ENCODE measurements around the gene DBH.
A peak's percentile ranks its signal among the peaks of the same experiment; 100 is the strongest.

The DBH gene

GRCh38 chr9:133641861-133642595 lies 5.9 kb downstream of the DBH start:
- TF ChIP-seq CEBPB (IDR thresholded peaks at IDR 0.05) (no peak), REST (IDR thresholded peaks at IDR 0.05; ENCODE audit: low read depth) (peak; percentile 41; the same call in 1 of the 2 replicates), ZBTB7A (IDR thresholded peaks at IDR 0.05; ENCODE audit: low read depth) (no peak)

GRCh38 chr9:133642708-133643361 lies 6.7 kb downstream of the DBH start:
- no peak for TF ChIP-seq EGR1 (IDR thresholded peaks at IDR 0.05)
- no peak for TF ChIP-seq CEBPB (IDR thresholded peaks at IDR 0.05)
- no peak for TF ChIP-seq CREB1 (IDR thresholded peaks at IDR 0.05; ENCODE audit: low read depth)
- TF ChIP-seq RAD21 (IDR thresholded peaks at IDR 0.05; ENCODE audit: low read depth), result no peak
- no peak for TF ChIP-seq NFIC (IDR thresholded peaks at IDR 0.05)
- no peak for TF ChIP-seq FOXM1 (IDR thresholded peaks at IDR 0.05; ENCODE audit: borderline replicate concordance, low read depth)
- no peak for TF ChIP-seq ZBTB7A (IDR thresholded peaks at IDR 0.05; ENCODE audit: low read depth)
- TF ChIP-seq USF1 (IDR thresholded peaks at IDR 0.05), result no peak
- TF ChIP-seq YY1 (IDR thresholded peaks at IDR 0.05; ENCODE audit: low read depth), result no peak
- TF ChIP-seq TCF12 (IDR thresholded peaks at IDR 0.05; ENCODE audit: low read depth), result no peak
- no peak for TF ChIP-seq MAX (IDR thresholded peaks at IDR 0.05)
- no peak for TF ChIP-seq TAF1 (IDR thresholded peaks at IDR 0.05; ENCODE audit: low read depth)
- TF ChIP-seq EP300 (IDR thresholded peaks at IDR 0.05; ENCODE audit: borderline replicate concordance), result no peak
- no peak for TF ChIP-seq TEAD4 (IDR thresholded peaks at IDR 0.05)

- no peak for TF ChIP-seq RAD21 (IDR thresholded peaks at IDR 0.05; ENCODE audit: low read depth)
- TF ChIP-seq CEBPB (IDR thresholded peaks at IDR 0.05), result no peak
- TF ChIP-seq MAX (IDR thresholded peaks at IDR 0.05), result no peak
- TF ChIP-seq TCF12 (IDR thresholded peaks at IDR 0.05; ENCODE audit: low read depth), result no peak
- TF ChIP-seq NFIC (IDR thresholded peaks at IDR 0.05), result no peak
- TF ChIP-seq ZBTB7A (IDR thresholded peaks at IDR 0.05; ENCODE audit: low read depth), result no peak
- no peak for TF ChIP-seq EP300 (IDR thresholded peaks at IDR 0.05; ENCODE audit: borderline replicate concordance)
- no peak for TF ChIP-seq REST (IDR thresholded peaks at IDR 0.05; ENCODE audit: low read depth)
- no peak for TF ChIP-seq FOXM1 (IDR thresholded peaks at IDR 0.05; ENCODE audit: borderline replicate concordance, low read depth)
- TF ChIP-seq CREB1 (IDR thresholded peaks at IDR 0.05; ENCODE audit: low read depth), result no peak
- no peak for TF ChIP-seq EGR1 (IDR thresholded peaks at IDR 0.05)
- TF ChIP-seq USF1 (IDR thresholded peaks at IDR 0.05), result no peak
Observed at GRCh38 chr9:133643362-133643755, 7.2 kb downstream of the DBH start.

GRCh38 chr9:133643978-133644760 lies 8.0 kb downstream of the DBH start:
- TF ChIP-seq CREB1 (IDR thresholded peaks at IDR 0.05; ENCODE audit: low read depth), result no peak
- TF ChIP-seq USF1 (IDR thresholded peaks at IDR 0.05), result no peak
- no peak for TF ChIP-seq EGR1 (IDR thresholded peaks at IDR 0.05)
- no peak for TF ChIP-seq YY1 (IDR thresholded peaks at IDR 0.05; ENCODE audit: low read depth)
- no peak for TF ChIP-seq TEAD4 (IDR thresholded peaks at IDR 0.05)
- TF ChIP-seq TCF12 (IDR thresholded peaks at IDR 0.05; ENCODE audit: low read depth), result no peak

Measured in Ishikawa (cell line).